ENCODE data around the gene ZBTB40. TPM values are rescaled to one million over a fixed set of nuclear protein-coding genes. Genes with fewer than 3 reads are reported as not detected.

The ZBTB40 gene
- total and polyA plus RNA-seq, 10 of the 15 experiments (the other 5 are each of a cell fraction or from before 2014, with no cell fraction given): 1.9 to 14.4 (median 9.0) TPM

DNA sequence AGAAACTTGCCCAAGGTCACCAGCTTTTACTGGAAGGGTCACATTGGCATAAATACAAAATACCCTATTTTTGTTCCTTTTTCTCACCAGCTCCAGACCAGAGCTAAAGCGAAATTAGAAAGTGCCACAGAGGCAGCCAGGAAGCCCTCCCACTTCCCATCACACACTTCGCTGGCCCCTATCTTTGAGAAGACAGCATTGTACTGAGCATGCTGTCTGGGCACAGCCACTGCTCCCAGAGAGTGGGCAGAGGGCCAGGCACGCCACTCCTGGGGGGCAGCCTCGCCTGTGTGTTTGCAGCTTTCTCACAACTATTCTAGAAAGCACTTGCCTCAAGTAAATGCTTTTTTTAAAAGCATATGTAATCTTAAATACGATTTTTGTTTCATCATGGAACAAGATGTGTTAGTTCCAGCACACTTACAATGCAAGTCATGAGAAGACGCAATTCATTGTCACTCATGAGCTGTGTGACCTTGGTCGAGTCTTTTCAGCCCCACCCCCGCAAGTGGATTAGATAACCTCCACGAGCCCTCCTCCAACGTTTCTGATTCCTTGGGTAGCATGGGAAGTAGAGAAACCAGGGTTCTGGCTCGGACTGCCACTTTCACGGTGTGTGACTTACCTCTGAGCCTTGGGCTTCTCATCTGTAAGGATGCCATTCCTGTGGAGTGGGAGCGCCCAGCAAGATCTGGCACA is 85.9 kb downstream of the ZBTB40 start:
- H3K4me3 ChIP-seq: no peak overlapping the region
- ATAC-seq (no peak), DNase-seq (ENCODE audit: low read depth, low spot score) (no peak), FAIRE-seq (no peak)
- H3K27me3 ChIP-seq (replicated peaks in 1 of 2; ENCODE audit: control insufficient read depth in 2 of 2, insufficient read depth in 2 of 2, low read length in 1 of 2): no peaks in the 10 kb centered on the region
- ChIA-PET POLR2A (no interaction called here), RAD21 (ENCODE audit: unreplicated experiment) (no interaction called here), CTCF (interaction anchor here (0.6 to 0.7 kb wide), 2 partner anchors 38 to 54 kb away, joined by 3 read pairs; no protein-coding TSS in a partner anchor), SMC1A (ENCODE audit: uncharacterized antibody, unreplicated experiment) (no interaction called here)
- H3K4me1 ChIP-seq (ENCODE audit: control insufficient read depth, insufficient read depth, low read length): no peaks in the 10 kb centered on the region
- no peaks in the 10 kb centered on the region; a peak in 1 of 4 replicates for H3K36me3 ChIP-seq (ENCODE audit: control insufficient read depth in 2 of 2, insufficient read depth in 2 of 2, low read length in 1 of 2)
- BruUV-seq (replicated peaks): no TSS peak
- no peaks in the 10 kb centered on the region for H3K79me2 ChIP-seq (ENCODE audit: control insufficient read depth, insufficient read depth, low read length)
- H3K27ac ChIP-seq (ENCODE audit: control insufficient read depth, insufficient read depth): no peak overlapping the region
- TF ChIP-seq ETV6 (conservative IDR thresholded peaks at IDR 0.05 in 1 of 2, IDR thresholded peaks at IDR 0.05 in 1 of 2; ENCODE audit: borderline replicate concordance in 1 of 2, low read depth in 1 of 2): no peak
- no peak for TF ChIP-seq REST (IDR thresholded peaks at IDR 0.05; ENCODE audit: low read depth, low read length)
- no peak for TF ChIP-seq GATAD2B (conservative IDR thresholded peaks at IDR 0.05; ENCODE audit: low read depth)
- no peak for TF ChIP-seq SKIL (IDR thresholded peaks at IDR 0.05; ENCODE audit: low read depth, poor library complexity, severe bottlenecking)
- no peak for TF ChIP-seq BCL11A (IDR thresholded peaks at IDR 0.05; ENCODE audit: low read depth, low read length)
- no peak for TF ChIP-seq NFXL1 (IDR thresholded peaks at IDR 0.05; ENCODE audit: borderline replicate concordance)
- TF ChIP-seq CTCF (IDR thresholded peaks at IDR 0.05 in 2 of 3, conservative IDR thresholded peaks at IDR 0.05 in 1 of 3; ENCODE audit: control insufficient read depth in 2 of 3, extremely low read depth in 1 of 3, insufficient read depth in 1 of 3, low read depth in 3 of 3, low read length in 3 of 3): no peak
- H3K9me3 ChIP-seq (replicated peaks; ENCODE audit: control insufficient read depth, insufficient read depth, low read length): no peaks in the 10 kb centered on the region
- in situ Hi-C loops (cut with MboI) (no loop called here), intact Hi-C loops (cut with micrococcal nuclease; ENCODE audit: unreplicated experiment) (no loop called here)
- H2AFZ ChIP-seq (ENCODE audit: control insufficient read depth, low read depth, low read length): no peak overlapping the region
- no peak overlapping the region for H3K4me2 ChIP-seq (ENCODE audit: control insufficient read depth, insufficient read depth)
- no peak overlapping the region for H3K9ac ChIP-seq (ENCODE audit: control insufficient read depth, insufficient read depth, low read length)
- WGBS (ENCODE audit: insufficient coverage, insufficient replicate concordance, low lambda C conversion rate, missing lambda C conversion rate): 65% methylated on average over 13 of the region's 13 CpGs
- H4K20me1 ChIP-seq (ENCODE audit: control insufficient read depth, insufficient read depth): no peaks in the 10 kb centered on the region

Data from GM12878 (cell line).